DND-41 (cell line): ENCODE results near the gene PP2D1.

ENCODE experiments used
- CTCF ChIP-seq: IDR thresholded peaks from 2 replicates; pipeline ENCODE4 v1.5.1; 2012; ENCODE audit warnings: borderline replicate concordance, low read length, moderate library complexity, mild to moderate bottlenecking; ENCODE audit not compliant: poor library complexity, severe bottlenecking; ENCODE audit errors: extremely low read depth
- EZH2 ChIP-seq: IDR thresholded peaks from 3 replicates; pipeline ENCODE4 v1.6.1; 2012; ENCODE audit warnings: borderline replicate concordance, low read depth, mild to moderate bottlenecking, moderate library complexity, low read length, inconsistent platforms; ENCODE audit not compliant: severe bottlenecking

- TF ChIP-seq CTCF (no peak), EZH2 (no peak)
These were observed 74.4 kb downstream of the PP2D1 start for GRCh38 chr3:19937459-19938294.
